ENCODE data around the gene CEP112.
A peak's percentile ranks its signal among the peaks of the same experiment; 100 is the strongest.

CEP112 gene

DNA sequence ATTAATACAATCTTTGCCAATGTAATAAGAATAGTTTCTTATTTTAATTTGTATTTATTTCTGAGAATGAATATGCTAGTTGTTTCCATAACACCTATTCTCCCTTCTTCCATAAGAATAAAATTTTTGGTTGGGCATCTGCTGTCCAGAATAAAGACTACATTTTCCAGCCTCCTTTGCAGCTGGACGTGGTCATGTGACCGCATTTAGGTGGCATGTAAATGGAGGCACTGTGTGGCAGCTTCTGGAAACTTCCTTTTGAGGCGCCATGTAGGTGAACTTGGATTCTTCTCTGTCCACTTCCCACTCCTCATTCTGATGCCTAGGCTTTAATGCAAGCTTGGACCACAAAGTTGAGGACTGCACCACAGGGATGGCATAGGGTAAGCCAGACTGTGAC is 415.0 kb downstream of the CEP112 start:
- TF ChIP-seq EZH2 (optimal IDR thresholded peaks at IDR 0.05; ENCODE audit: low read depth, low read length) (no peak), EZH2phosphoT487 (IDR thresholded peaks at IDR 0.05; ENCODE audit: low read length) (no peak)
- TF ChIP-seq, protein P1, sequence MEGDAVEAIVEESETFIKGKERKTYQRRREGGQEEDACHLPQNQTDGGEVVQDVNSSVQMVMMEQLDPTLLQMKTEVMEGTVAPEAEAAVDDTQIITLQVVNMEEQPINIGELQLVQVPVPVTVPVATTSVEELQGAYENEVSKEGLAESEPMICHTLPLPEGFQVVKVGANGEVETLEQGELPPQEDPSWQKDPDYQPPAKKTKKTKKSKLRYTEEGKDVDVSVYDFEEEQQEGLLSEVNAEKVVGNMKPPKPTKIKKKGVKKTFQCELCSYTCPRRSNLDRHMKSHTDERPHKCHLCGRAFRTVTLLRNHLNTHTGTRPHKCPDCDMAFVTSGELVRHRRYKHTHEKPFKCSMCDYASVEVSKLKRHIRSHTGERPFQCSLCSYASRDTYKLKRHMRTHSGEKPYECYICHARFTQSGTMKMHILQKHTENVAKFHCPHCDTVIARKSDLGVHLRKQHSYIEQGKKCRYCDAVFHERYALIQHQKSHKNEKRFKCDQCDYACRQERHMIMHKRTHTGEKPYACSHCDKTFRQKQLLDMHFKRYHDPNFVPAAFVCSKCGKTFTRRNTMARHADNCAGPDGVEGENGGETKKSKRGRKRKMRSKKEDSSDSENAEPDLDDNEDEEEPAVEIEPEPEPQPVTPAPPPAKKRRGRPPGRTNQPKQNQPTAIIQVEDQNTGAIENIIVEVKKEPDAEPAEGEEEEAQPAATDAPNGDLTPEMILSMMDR (IDR thresholded peaks at IDR 0.05; ENCODE audit: low read length), result no peak
- Histone ChIP-seq H3K9me2 (replicated peaks; ENCODE audit: insufficient read depth, low read length) (no peaks in the 10 kb centered on the region), H3K4me3 (ENCODE audit: low read length) (no peak overlapping the region), H3K4me2 (ENCODE audit: low read depth, low read length) (no peak overlapping the region), H3K9me3 (replicated peaks; ENCODE audit: insufficient read depth, low read length) (no peaks in the 10 kb centered on the region), H3K27me3 (replicated peaks; ENCODE audit: insufficient read depth, low read length) (no peaks in the 10 kb centered on the region), H3K9ac (ENCODE audit: low read length) (no peak overlapping the region), H3K36me3 (replicated peaks; ENCODE audit: insufficient read depth, low read length) (no peaks in the 10 kb centered on the region), H3K4me1 (ENCODE audit: low read length) (peaks cover 31% of the 10 kb centered on the region), H2AFZ (ENCODE audit: low read length) (no peak overlapping the region), H4K20me1 (ENCODE audit: insufficient read depth, low read length) (no peaks in the 10 kb centered on the region), H3F3A (ENCODE audit: insufficient read depth, low read length) (peaks cover 30% of the 10 kb centered on the region), H3K27ac (ENCODE audit: low read length) (no peak overlapping the region), H3K79me2 (ENCODE audit: low read length) (no peaks in the 10 kb centered on the region)
- no peak for DNase-seq

DNA sequence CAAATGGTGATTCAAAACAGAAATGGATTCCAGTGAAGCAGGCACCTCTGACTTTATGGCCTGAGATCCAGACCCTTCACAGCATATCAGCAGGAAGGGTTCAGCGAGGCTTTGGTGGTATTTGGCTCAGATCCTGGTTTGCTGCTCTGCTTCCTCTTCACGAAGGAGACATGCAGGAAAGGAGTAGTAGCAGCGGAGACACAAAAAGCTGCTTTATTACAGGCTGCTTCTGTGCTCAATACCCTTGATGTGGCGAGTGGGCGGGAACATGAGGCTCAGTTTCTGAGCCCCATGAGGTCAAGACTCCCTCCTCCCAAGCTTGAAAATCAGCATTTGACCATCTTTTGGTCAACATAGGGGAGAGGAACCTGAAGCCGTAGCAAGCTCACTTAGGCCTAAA is 417.1 kb downstream of the CEP112 start:
- no peaks in the 10 kb centered on the region for H3K9me3 ChIP-seq (replicated peaks; ENCODE audit: insufficient read depth, low read length)
- H3K4me1 ChIP-seq (ENCODE audit: low read length), result peaks cover 31% of the 10 kb centered on the region
- no peak overlapping the region for H3K27ac ChIP-seq (ENCODE audit: low read length)
- no peak overlapping the region for H3K9ac ChIP-seq (ENCODE audit: low read length)
- no peaks in the 10 kb centered on the region for H3K36me3 ChIP-seq (replicated peaks; ENCODE audit: insufficient read depth, low read length)
- no peaks in the 10 kb centered on the region for H4K20me1 ChIP-seq (ENCODE audit: insufficient read depth, low read length)
- no peak overlapping the region for H3K4me2 ChIP-seq (ENCODE audit: low read depth, low read length)
- no peak for DNase-seq
- TF ChIP-seq, protein P1 (IDR thresholded peaks at IDR 0.05; ENCODE audit: low read length), result no peak
- TF ChIP-seq EZH2 (optimal IDR thresholded peaks at IDR 0.05; ENCODE audit: low read depth, low read length), result no peak
- TF ChIP-seq EZH2phosphoT487 (IDR thresholded peaks at IDR 0.05; ENCODE audit: low read length), result no peak
- H3K27me3 ChIP-seq (replicated peaks; ENCODE audit: insufficient read depth, low read length), result no peaks in the 10 kb centered on the region
- no peak overlapping the region for H2AFZ ChIP-seq (ENCODE audit: low read length)
- no peaks in the 10 kb centered on the region for H3K79me2 ChIP-seq (ENCODE audit: low read length)
- no peak overlapping the region for H3K4me3 ChIP-seq (ENCODE audit: low read length)
- H3F3A ChIP-seq (ENCODE audit: insufficient read depth, low read length), result peaks cover 24% of the 10 kb centered on the region
- H3K9me2 ChIP-seq (replicated peaks; ENCODE audit: insufficient read depth, low read length), result no peaks in the 10 kb centered on the region

DNA sequence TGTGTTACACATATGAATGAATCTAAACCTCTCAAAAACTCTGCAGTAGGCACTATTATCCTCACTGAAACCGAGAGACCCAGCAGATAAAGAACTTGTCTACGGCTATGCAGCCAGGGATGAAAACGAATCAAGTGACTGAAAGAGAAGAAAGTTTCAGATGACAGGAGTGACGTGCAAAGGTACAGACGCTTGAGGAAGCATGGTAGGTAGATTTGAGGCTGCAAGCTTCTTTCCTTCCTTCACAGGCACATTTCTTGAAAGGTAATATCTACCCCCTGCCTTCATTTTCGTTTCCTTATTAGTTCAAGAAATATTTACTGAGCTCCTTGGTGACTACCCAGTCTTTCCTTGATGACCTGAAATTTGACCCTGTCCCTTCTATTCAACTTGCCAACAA is 418.9 kb downstream of the CEP112 start:
- Histone ChIP-seq H3K27me3 (replicated peaks; ENCODE audit: insufficient read depth, low read length) (no peaks in the 10 kb centered on the region), H3K9ac (ENCODE audit: low read length) (peak overlapping the region; percentile 70), H3K79me2 (ENCODE audit: low read length) (no peaks in the 10 kb centered on the region), H4K20me1 (ENCODE audit: insufficient read depth, low read length) (no peaks in the 10 kb centered on the region), H3K27ac (ENCODE audit: low read length) (peak overlapping the region; percentile 87), H3K9me2 (replicated peaks; ENCODE audit: insufficient read depth, low read length) (no peaks in the 10 kb centered on the region), H2AFZ (ENCODE audit: low read length) (no peak overlapping the region), H3K4me1 (ENCODE audit: low read length) (peaks cover 22% of the 10 kb centered on the region), H3K4me3 (ENCODE audit: low read length) (0 out of 2 replicates have a peak overlapping the region, but pooled peaks have one; percentile 30), H3K9me3 (replicated peaks; ENCODE audit: insufficient read depth, low read length) (no peaks in the 10 kb centered on the region), H3K4me2 (ENCODE audit: low read depth, low read length) (peak overlapping the region; percentile 79; the same call in 1 of the 2 replicates), H3K36me3 (replicated peaks; ENCODE audit: insufficient read depth, low read length) (no peaks in the 10 kb centered on the region), H3F3A (ENCODE audit: insufficient read depth, low read length) (peaks cover 12% of the 10 kb centered on the region)
- peak; percentile 92 for DNase-seq
- TF ChIP-seq, protein P1 (IDR thresholded peaks at IDR 0.05; ENCODE audit: low read length), result no peak
- TF ChIP-seq EZH2phosphoT487 (IDR thresholded peaks at IDR 0.05; ENCODE audit: low read length) (no peak), EZH2 (optimal IDR thresholded peaks at IDR 0.05; ENCODE audit: low read depth, low read length) (no peak)

All from MM.1S (cell line).